Fibroblast of lung (primary cell): ENCODE measurements around the gene TEDC2.

Experiments used
- CTCF ChIP-seq, 2 donors: IDR thresholded peaks in 1 of 2; conservative IDR thresholded peaks in 1 of 2; 1 replicate in 1 of 2; 2 replicates in 1 of 2; pipeline ENCODE4 v1.5.1; 2011 to 2012; ENCODE audit warnings: low read length in 2 of 2, control low read depth in 1 of 2, inconsistent platforms in 1 of 2, low read depth in 1 of 2, mild to moderate bottlenecking in 1 of 2
- EZH2 ChIP-seq: IDR thresholded peaks from 2 replicates; pipeline ENCODE4 v1.5.1; 2012; ENCODE audit warnings: low read length, control low read depth, mild to moderate bottlenecking; ENCODE audit errors: missing control alignments

- TF ChIP-seq CTCF (conservative IDR thresholded peaks at IDR 0.05 in 1 of 2, IDR thresholded peaks at IDR 0.05 in 1 of 2; ENCODE audit: low read depth in 1 of 2, low read length in 2 of 2) (no peak), EZH2 (no peak)
These were observed 15.0 kb downstream of the TEDC2 start, which contains the start of gene TBC1D24 for GRCh38 chr16:2474877-2475412.
